ENCODE data around the gene USHBP1. TPM values are rescaled to one million over a fixed set of nuclear protein-coding genes. Genes with fewer than 3 reads are reported as not detected.

USHBP1 gene
- total RNA-seq, 1 experiment from 2014 or later = 6.4 TPM

GRCh38 chr19:17226002-17226933 is 38.3 kb downstream of the USHBP1 start, which contains the start of gene OCEL1:
Gene OCEL1, plus strand, starts transcription at chr19:17226226. Its CDS starts 22 bp downstream, at chr19:17226248.
- H3K23ac ChIP-seq (ENCODE audit: insufficient read length, low read depth, low read length) = no peak within 1 kb of the TSS
- no peaks in the 10 kb centered on the region for H3K27me3 Mint-ChIP-seq (ENCODE audit: low read depth)
- TF ChIP-seq CTCF (conservative IDR thresholded peaks at IDR 0.05) = no peak
- no peaks in the 10 kb centered on the region; the same call in 1 of the 2 replicates for H3K4me1 ChIP-seq (ENCODE audit: insufficient read depth, low read length)
- no peaks in the 10 kb centered on the region for H4K20me1 ChIP-seq (ENCODE audit: control insufficient read depth, insufficient read depth, insufficient read length)
- H3K79me2 ChIP-seq (ENCODE audit: insufficient read depth, low read length) = no peaks in the 10 kb centered on the region
- no peak within 1 kb of the TSS for H4K8ac ChIP-seq (replicated peaks; ENCODE audit: insufficient read length, low read depth, low read length)
- H2BK15ac ChIP-seq (ENCODE audit: low read depth, low read length) = peak within 1 kb of the TSS; percentile 75; the same call in 1 of the 2 replicates
- H3K23me2 ChIP-seq (ENCODE audit: insufficient read length, low read depth, low read length, poor library complexity, severe bottlenecking) = peaks cover 5% of the 10 kb centered on the region
- no peaks in the 10 kb centered on the region for H3K79me1 ChIP-seq (ENCODE audit: insufficient read depth, low read depth, low read length, poor library complexity, severe bottlenecking)
- H3K18ac ChIP-seq (ENCODE audit: insufficient read length, low read depth, low read length) = peak within 1 kb of the TSS; percentile 28
- peak; percentile 97 for DNase-seq
- H3K4me3 Mint-ChIP-seq = peak within 1 kb of the TSS; percentile 79 to 96
- H2BK5ac ChIP-seq (ENCODE audit: insufficient read length, low read length) = no peak within 1 kb of the TSS
- peaks cover 8 to 21% of the 10 kb centered on the region in 2 experiments for H3K4me1 Mint-ChIP-seq
- no peak within 1 kb of the TSS for H4K91ac ChIP-seq (ENCODE audit: insufficient read length, low read depth, low read length)
- no peak within 1 kb of the TSS for H2AFZ ChIP-seq (ENCODE audit: low read length)
- H3K9me3 ChIP-seq (ENCODE audit: control insufficient read depth, low read depth, low read length) = no peaks in the 10 kb centered on the region
- no peak within 1 kb of the TSS for H2BK12ac ChIP-seq (ENCODE audit: insufficient read length, low read depth, low read length)
- no peaks in the 10 kb centered on the region for H3K9me3 Mint-ChIP-seq
- peak within 1 kb of the TSS; percentile 68 for H3K4me2 ChIP-seq (ENCODE audit: insufficient read depth, insufficient read length, low read length)
- H3K56ac ChIP-seq (ENCODE audit: insufficient read length, low read depth, low read length) = no peak within 1 kb of the TSS
- H2BK120ac ChIP-seq (ENCODE audit: low read depth, low read length, poor library complexity, severe bottlenecking) = no peak within 1 kb of the TSS
- peak within 1 kb of the TSS; percentile 62 for H3K9ac ChIP-seq (ENCODE audit: extremely low read depth, insufficient read length, low read length)
- H2AK5ac ChIP-seq (ENCODE audit: insufficient read length, low read length) = no peak within 1 kb of the TSS
- H3K36me3 Mint-ChIP-seq (ENCODE audit: insufficient read depth in 1 of 3, low read depth in 3 of 3) = peaks cover 4 to 19% (median 14%) of the 10 kb centered on the region in 3 experiments; a peak in 6 of 7 replicates
- no peak within 1 kb of the TSS for H3K14ac ChIP-seq (ENCODE audit: insufficient read depth, low read length)
- no peak within 1 kb of the TSS for H3T11ph ChIP-seq (ENCODE audit: low read length)
- no CpG with 5 or more reads among the region's 90 CpGs for WGBS (ENCODE audit: extremely low coverage, insufficient read length, low lambda C conversion rate)
- H3K4ac ChIP-seq (ENCODE audit: low read depth, low read length) = no peak within 1 kb of the TSS; the same call in 1 of the 2 replicates
- no peak within 1 kb of the TSS for H2BK20ac ChIP-seq (ENCODE audit: low read depth, low read length, poor library complexity, severe bottlenecking)
- no peak within 1 kb of the TSS for H4K5ac ChIP-seq (ENCODE audit: insufficient read length, low read depth, low read length)
- H3K27ac Mint-ChIP-seq = peak within 1 kb of the TSS; percentile 97 to 100 (median 98)
- H3K27ac ChIP-seq (ENCODE audit: insufficient read length, low read depth, low read length) = no peak within 1 kb of the TSS
- H3K27me3 ChIP-seq (ENCODE audit: insufficient read depth, low read length) = no peaks in the 10 kb centered on the region

All from H9 (cell line).